Measurements from ENCODE around the gene CAPZA1.
"Not testable (repeated sequence)": the region's sequence is repeated elsewhere in the genome, so short reads cannot be mapped to it uniquely, and the experiment has no call there.

Gene CAPZA1

DNA sequence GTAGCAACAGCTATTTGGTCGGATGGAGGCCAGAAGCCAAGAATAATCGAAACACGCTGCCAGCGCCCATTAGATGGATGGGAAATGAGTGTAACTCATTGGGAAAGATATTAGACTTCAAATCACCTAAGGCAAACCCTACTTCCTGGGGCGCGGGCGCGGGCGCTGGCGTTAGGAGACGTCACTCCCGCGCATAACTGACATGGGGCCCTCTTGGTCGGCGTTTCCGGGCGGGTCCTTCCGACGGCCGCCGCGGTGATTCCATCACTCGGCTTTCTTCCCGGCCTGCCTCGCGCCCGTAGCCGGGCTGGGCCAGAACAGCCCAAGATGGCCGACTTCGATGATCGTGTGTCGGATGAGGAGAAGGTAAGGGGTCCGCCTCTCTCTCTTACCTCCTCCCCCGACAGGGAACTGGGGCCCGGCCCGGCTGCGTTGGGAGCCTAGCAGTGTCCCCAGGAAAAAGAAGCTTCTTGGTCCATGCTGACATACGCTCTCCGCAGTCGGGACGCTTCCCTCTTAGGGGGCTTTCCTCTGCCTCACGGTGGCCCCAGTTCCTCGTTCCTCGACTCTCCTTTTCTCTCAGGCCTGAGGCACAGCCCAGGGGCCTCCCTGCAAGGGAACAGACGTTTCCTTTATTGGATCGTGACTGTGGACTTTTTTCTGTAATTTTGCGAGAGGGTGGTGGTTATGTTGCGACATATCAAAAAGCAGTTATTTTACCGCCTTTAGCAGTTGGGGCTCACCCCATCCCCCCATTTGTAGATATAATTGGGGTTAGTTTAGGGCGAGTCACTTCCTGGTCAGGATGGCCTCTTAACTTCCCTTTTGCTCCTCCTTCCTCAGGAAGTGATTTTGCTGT is at the start of gene CAPZA1:
Gene CAPZA1 (plus strand): TSS at position 315 of the 859 bp plus-strand sequence. CDS start 13 bp downstream, at position 328.
- DNase-seq = peak; percentile 85 to 89

DNA sequence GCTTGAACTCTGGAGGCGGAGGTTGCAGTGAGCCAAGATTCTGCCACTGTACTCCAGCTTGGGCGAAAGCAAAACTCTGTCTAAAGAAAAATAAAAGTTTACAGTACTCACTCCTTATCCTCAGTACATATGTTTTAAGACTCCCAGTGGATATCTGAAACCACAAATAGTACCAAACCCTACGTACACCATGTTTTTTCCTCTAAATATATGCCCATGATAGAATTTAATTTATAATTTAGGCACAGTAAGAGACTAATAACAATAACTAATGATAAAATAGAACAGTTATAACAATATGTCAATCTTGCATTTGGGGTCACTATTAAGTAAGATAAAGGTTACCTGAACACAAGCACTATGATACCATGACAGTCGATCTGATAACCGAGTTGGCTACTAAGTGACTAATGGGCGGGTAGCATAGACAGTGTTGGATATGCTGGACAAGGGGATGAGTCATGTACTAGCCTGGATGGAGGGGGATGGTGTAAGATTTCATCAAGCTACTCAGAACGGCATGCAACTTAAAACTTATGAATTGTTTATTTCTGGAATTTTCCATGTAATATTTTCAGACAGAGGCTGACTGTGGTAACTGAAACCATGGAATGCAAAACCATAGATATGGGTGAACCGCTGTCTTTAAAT is 44.4 kb upstream of the CAPZA1 start:
- DNase-seq = no peak

DNA sequence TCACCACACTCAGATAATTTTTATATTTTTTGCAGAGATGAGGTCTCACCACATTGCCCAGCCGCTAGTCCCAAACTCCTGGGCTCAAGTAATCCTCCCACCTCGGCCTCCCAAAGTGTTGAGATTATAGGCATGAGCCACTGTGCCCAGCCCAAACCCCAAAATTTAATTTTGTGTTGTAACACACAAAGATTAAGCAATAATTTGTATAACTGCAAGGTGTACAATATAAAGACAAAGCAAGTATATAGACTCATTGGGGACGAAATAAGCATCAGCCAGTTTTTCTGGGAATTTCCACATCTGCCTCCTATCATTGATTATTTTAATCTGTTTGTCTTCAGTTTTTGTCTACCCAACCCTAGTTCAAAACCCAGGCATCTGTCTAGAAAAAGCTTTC is 43.4 kb upstream of the CAPZA1 start:
- no peak for DNase-seq

DNA sequence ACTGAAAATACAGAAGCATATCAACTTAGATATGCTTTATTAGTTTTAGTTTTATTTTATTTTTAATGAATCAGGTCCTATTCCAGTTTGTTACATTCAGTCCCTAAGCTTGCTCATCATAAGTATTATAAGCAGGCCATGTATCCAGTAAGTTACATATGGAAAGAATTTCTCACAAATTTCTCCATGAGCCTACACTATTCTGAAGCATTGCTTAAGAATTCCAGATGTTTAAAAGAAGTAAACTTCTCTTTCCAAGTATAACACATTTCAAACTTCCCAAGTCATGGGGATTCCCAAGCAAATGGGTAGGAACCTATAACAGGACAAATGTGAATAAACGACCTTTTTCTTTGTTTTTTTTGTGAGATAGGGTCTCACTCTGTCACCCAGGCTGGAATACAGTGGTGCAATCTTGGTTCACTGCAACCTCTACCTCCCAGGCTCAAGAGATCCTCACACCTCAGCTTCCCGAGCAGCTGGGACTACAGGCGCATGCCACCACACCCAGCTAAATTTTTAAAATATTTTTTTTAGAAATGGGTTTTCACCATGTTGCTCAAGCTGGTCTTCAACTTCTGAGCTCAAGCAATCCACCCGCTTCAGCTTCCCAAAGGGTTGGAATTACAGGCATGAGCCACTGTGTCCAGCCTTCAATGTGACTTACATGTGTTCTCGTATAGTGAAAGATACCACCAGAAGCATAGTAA is 39.7 kb upstream of the CAPZA1 start:
- DNase-seq = no peak

DNA sequence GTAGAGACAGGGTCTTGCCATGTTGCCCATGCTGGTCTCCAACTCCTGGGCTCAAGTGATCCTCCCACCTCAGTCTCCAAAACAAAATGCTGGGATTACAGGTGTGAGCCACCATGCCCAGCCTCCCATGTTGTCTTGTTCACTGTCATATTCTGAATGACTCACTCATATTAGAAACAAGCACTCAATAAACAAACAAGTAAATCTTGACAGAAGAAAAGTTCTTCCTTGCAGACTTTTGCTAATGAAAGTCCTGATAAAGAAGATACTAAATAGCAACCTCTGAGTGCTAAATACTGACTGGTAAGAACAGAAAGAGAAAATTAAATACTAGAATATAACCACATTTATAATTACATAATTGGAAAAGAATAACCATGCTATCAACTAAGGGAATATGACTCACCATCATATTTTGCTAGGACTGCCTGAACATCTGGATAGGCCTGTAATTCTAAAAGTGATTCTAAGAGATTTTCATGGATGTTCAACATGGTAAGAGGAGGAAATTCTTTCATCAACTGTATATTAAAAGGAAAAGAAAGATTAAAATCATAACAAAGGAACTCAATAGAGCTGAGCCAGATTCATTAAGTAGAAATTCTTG is 37.9 kb upstream of the CAPZA1 start:
- DNase-seq = no peak

DNA sequence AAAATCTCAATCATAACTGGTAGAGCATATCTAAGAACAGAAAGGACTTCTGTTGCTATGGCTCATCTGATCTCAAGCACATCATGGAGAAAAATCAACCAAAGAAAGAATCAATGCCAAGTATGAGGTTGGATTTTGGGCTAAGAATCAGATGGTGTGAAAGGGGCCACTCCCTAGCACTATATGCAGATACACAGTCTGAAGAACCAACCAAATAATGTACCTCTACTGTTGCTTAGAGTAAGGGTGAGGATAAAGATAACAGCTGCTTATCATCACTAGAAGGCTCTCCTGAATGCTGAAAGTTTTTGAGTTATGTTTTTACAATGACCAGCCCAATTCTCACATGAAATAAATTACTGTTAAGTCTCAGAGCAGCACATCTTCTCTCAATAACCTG is 36.3 kb upstream of the CAPZA1 start:
- no peak for DNase-seq

DNA sequence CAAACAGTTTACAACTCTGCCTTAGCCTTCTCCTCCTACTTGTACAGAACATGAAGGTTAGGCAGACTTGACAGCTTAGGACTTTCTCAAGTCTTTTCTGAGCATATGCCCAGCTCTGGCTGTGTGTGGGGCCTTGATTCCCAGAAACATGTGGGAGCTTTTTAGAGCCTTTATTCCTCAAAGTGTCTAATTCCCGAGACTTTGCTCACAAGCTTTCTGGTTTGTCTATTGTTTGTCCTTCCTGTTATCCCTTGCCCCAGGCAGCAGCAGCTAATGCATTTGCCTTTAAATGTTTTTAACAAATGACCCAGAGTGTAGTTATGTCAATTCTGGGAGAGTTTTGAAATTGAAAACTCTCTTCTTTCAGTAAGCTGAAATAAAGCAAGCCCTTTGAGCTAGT is 29.9 kb upstream of the CAPZA1 start:
- DNase-seq = no peak

DNA sequence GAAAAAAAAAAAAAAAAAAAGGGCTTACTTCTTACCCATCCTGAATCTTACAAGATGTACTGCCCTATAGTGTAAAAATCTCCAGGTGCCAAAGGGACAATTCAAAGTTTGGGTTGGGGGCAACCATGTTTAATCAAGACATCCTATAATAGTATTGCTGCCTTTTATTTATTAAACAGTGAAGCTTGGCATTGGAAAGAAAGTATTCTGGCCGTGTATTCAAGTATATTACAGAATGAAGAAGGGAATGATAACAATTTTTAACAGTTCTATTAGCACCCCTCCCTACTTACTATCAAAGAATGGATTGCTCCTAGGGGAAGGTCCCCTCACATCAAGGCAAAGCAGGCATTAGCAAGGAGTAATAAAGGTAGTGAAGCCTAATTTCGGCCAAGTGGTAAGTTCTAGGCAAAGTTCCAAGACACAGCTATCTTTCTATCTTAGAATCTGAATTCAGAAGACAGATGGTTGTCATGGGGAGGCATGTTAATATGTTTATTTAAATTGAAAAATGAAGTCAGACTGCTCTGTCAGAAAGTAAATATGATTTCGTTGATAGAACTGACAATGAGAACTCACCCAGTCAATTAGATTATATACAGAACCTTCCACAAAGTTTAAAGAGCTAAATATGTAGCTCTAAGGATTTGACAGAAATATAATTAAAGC is 25.3 kb upstream of the CAPZA1 start:
- no peak for DNase-seq

DNA sequence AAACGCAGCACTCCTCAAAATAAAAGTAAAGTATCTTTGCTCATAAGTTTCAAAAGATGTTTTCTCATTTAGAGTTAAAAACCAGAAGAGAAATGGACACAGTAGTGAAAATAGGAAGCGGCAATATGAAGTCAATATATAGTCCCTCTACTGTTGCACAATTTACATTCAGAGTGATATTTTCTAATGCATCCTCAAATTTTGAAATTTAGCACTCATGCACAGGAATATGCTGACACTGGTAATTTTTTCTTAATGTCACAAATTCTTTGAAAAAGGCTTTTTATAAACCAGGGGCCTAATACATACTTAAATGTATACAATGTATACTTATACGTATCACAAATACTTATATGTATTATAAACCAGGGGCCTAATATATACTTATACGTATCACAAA is 20.2 kb upstream of the CAPZA1 start:
- DNase-seq = no peak

DNA sequence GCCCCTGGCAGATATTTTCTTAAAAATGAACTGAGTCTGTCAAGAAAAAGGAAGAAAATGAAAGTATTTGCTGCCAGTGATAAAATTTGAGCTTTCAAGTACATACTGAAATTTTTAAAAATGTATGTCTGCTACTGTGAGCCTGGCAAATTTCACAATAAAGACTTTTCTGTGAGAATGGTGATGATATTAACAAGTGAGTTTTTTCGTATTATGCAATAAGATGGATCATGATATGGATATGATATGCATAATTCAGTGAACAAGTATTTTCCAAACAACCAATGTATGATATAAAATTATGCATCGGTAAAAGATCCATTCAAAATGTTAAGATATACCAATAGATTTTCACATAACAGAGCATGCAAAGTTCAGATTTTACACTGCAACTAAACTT is 16.6 kb upstream of the CAPZA1 start:
- DNase-seq = no peak

DNA sequence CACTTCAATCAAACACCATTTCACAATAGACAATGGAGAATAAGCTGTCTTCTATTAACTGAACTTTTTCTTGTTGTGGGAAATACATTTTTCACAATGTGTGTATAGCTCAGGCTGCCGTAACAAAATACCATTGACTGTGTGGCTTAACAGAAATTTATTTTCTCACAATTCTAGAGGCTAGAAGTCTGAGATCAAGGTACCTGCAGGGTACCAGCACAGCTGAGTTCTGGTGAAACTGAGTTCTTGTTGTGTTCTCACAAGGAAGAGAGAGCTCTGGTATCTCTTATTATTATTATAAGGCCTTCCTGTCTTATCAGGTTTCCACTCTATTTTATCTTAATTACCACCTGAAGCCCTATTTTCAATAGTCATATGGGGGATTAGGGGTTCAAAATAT is 16.1 kb upstream of the CAPZA1 start:
- DNase-seq = no peak

DNA sequence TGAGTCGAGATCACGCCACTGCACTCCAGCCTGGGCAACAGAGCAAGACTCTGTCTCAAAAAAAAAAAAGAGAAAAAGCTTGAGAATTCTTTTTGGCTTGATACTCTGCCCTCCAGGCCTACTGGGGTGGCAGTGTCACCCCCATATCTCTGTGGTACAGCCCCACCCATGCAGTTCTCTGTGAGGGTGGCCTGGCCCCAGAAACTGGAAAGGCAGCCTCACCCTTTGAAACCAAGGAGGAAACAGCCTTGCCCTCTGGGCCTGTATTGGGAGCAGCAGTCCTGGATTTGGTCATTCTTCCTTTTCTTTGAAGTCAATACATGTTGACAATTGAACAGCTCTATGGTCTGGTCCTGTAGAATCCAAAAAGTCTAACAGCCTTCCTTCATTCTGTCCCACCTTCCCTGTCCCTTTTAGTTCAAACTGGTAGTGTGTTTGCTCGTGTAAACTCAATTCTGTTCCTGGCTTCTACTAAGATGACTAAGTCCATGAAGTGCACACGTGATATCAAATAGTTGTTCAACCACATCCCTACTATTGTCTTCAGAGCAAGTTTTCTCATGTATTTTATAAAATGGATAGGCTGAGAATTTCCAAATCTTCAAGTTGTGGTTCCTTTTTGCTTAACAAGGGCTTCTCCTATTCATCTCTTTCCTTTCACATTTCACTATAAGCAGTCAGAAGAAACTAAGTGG is 13.9 kb upstream of the CAPZA1 start:
- DNase-seq = no peak

DNA sequence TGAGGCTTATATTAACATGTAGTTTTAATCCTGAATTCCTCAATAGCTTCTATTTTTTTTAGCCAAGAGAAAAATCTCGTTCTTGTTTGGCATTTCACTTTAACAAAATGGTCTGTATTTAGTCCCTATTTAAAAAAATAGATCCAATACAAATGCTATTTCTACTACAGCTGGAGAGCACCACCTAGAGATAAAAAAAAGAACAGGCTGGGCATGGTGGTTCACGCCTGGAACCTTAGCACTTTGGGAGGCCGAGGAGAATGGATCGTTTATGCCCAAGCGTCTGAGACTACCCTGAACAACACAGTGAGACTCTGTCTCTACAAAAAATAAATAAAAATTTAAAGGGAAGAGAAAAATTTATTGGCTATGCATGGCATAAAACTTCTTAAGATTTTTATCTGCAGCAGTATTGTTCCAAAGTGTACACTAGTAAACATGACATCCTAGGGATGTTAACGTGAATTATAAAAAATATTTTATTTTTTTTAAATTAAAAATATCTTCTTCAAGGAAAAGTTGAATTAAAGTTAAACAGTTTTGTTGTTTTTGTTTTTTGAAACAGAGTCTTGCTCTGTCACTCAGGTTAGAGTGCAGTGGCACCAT is 5.1 kb upstream of the CAPZA1 start:
- peak in 1 of 2 experiments; percentile 4 for DNase-seq

DNA sequence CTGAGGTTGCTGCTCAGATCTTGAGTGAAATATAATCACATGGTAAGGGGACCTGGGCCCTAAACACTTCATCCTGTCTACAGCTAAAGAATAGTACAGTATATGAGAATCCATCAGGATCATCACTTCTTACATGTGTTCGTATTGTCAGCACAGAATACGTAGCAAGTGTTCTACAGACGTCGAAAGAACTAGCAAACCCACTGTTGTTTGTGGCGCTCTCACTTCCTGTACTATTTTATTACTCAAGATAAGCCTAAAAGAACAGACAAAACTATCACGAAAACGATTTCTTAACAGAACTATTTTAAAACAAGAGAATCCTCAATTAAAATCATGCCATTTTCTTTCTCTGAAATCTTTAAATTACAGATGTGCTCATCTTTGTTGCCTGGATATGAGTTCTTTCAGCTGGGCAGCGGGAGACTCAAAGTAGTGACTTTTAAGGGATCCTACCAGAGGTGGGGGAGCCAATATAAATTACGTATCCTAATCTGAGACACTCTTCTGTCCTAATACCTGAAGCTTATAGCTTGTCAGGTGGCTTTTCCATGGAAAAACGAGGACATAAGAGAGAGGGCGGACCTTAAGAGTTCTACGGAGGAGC is 1.4 kb upstream of the CAPZA1 start:
- peak in 1 of 2 experiments; percentile 18 for DNase-seq

DNA sequence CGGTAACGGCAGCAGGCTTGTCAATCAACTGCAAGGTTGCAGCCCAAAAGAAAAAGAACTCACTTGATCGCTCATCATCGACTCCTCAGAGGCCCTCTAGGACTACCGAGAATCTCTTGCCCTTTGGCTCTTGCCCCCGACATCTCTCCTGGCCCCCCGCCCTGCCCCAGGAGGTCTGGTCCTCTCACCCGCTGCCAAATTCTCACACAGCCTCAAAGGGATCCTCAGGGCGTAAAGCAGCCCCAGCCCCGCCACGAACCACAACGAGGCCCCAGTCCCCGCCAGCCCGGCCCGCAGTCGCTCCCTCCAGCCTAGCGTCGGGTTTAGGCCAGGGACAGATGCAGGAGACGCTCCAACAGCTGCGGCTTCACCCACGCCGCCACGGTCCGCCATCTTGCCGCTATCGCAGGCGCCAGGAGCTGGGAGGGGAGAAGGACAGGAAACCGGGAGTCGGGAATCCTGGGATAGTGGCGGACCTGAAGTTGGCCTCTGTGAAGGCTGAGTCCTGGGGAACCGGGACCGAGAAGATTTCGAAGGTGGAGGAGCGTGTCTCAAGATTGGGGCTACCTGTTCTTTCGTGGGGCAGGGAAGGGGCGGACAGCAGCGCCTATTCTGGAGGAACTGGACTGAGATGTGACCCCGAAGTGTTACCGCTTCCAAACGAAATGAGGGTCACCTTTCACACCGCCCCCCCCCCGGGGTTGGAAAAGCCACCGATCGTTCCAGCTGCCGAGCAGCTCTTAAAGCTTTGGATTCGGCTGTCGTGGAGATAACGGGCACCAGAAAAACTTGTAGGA is 713 bp upstream of the CAPZA1 start, which contains the start of gene ST7L:
Gene ST7L (minus strand): TSS at position 421 of the 797 bp plus-strand sequence. CDS start 28 bp downstream, at position 393.
- peak; percentile 24 to 64 for DNase-seq

DNA sequence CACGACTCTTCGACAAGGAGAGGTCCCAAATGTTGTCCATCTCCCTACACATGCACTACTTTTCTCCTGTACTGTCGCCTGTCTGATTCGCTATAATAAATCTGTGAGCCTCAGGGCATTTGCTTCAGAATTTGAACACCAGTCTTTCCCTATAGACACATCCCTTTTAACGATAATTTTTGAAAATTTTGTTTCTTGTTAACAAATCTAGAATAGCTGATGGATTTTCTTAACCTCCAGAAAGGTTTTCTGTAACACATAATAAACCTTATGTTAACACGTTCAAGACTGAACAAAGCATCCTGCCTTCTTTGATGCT is 704 bp downstream of the CAPZA1 start:
- no peak for DNase-seq

DNA sequence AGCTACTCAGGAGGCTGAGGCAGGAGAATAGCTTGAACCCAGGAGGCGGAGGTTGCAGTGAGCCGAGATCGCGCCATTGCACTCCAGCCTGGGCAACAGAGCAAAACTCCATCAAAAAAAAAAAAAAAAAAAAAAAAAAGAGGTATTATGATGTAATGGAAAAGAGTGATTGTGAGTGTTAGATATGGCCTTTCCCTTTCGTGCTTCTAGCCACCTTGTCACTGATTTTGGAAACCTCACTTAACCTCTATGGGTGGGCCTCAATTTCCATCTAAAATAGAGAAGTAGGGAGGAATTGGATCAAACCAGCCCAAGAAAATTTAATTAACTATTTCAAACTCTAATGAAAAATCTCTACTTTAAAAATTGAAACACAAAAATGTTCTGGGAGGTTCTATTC is 4.9 kb downstream of the CAPZA1 start:
- not testable (repeated sequence) for DNase-seq

DNA sequence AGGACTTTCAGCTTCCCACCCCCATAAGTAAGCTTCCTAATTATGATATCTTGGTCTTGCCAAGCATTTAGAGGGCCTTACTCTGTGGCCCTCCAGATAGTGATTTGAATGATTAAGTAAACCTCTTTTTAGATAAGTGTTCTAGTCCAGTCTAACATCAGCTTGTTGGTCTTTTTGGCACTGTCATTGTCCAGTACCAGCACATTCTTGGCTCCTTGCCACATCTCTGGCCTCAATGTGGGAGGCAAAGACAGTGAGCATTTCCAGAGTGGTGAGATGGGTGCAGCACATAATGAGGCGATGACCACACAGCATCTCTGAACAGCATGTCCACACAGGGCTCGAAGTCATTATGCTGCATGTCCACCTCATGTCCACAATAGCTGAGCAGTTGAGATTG is 6.1 kb downstream of the CAPZA1 start:
- DNase-seq = no peak

DNA sequence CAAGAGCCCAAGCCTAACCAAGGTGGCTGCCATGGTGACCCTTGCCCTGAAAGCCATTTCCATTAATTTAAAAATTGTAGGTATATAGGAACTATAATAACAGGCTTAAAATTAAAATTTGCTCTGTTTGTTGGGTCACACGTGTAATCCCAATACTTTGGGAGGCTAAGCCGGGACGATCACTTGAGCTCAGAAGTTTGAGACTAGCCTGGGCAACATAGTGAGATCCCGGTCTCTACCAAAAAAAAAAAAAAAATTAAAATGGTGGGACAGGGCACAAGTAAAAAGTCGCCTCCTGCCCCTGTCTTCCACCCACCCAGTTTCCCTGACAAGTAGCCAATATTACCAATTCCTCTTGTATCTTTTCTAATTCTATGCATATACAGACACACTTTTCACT is 6.6 kb downstream of the CAPZA1 start:
- DNase-seq = no peak

DNA sequence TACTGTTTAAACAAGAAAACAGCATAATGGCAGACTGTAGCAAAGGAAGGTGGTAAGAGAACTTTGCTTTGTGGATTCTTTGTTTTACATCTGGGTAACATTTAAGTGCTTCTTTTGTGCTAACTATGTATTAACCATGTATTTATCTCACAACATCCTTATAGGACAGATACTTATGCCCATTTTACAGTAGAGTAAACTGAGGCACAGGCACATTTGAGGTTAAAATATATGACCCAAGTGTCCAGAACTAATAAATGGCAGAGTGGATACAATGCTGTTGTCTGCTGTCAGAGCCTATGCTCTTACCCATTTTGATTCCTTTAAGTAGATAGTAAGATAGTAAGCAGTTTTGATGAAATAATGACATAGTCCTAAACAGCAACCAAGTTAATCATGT is 7.3 kb downstream of the CAPZA1 start:
- no peak for DNase-seq

Data from NCI-H2081 (cell line).